H9 (cell line): ENCODE results near the gene DXO. TPM values are rescaled to one million over a fixed set of nuclear protein-coding genes. Genes with fewer than 3 reads are reported as not detected.
"Not testable (repeated sequence)": the region's sequence is repeated elsewhere in the genome, so short reads cannot be mapped to it uniquely, and the experiment has no call there.

Experiments
- DNase-seq: peaks from one replicate; pipeline ENCODE4 v3.0.0-alpha.2; 2017
- H2AFZ ChIP-seq: one replicate; pipeline ENCODE4 v1.6.1; 2013; ENCODE audit warnings: mild to moderate bottlenecking, low read length, control low read depth, moderate library complexity
- H2AK5ac ChIP-seq: 2 replicates; pipeline ENCODE4 v1.6.1; 2013; ENCODE audit warnings: low read length, control low read depth, mixed read lengths; ENCODE audit not compliant: insufficient read length
- H2BK120ac ChIP-seq: one replicate; pipeline ENCODE4 v1.6.1; 2013; ENCODE audit warnings: low read depth, mild to moderate bottlenecking, low read length, control low read depth, inconsistent platforms; ENCODE audit not compliant: poor library complexity, severe bottlenecking
- H2BK12ac ChIP-seq: 2 replicates; pipeline ENCODE4 v1.6.1; 2013; ENCODE audit warnings: low read length, control low read depth, mixed read lengths, low read depth; ENCODE audit not compliant: insufficient read length
- H2BK15ac ChIP-seq: 2 replicates; pipeline ENCODE4 v1.6.1; 2013; ENCODE audit warnings: low read depth, low read length, control low read depth
- H2BK20ac ChIP-seq: one replicate; pipeline ENCODE4 v1.6.1; 2013; ENCODE audit warnings: low read depth, mild to moderate bottlenecking, low read length, control low read depth, inconsistent platforms; ENCODE audit not compliant: poor library complexity, severe bottlenecking
- H2BK5ac ChIP-seq: 2 replicates; pipeline ENCODE4 v1.6.1; 2013; ENCODE audit warnings: low read length, control low read depth, mixed read lengths; ENCODE audit not compliant: insufficient read length
- H3K14ac ChIP-seq: 2 replicates; pipeline ENCODE4 v1.6.1; 2013; ENCODE audit warnings: low read length, control low read depth; ENCODE audit not compliant: insufficient read depth
- H3K18ac ChIP-seq: 2 replicates; pipeline ENCODE4 v1.6.1; 2013; ENCODE audit warnings: low read depth, mild to moderate bottlenecking, mixed read lengths, low read length, control low read depth; ENCODE audit not compliant: insufficient read length
- H3K23ac ChIP-seq: 2 replicates; pipeline ENCODE4 v1.6.1; 2013; ENCODE audit warnings: low read length, control low read depth, mixed read lengths, low read depth; ENCODE audit not compliant: insufficient read length
- H3K23me2 ChIP-seq: 2 replicates; pipeline ENCODE4 v1.6.1; 2013; ENCODE audit warnings: low read depth, mild to moderate bottlenecking, mixed read lengths, low read length, control low read depth; ENCODE audit not compliant: insufficient read length, poor library complexity, severe bottlenecking
- H3K27ac ChIP-seq: 2 replicates; pipeline ENCODE4 v1.5.1; 2013; ENCODE audit warnings: low read length, control low read depth, mixed read lengths, low read depth; ENCODE audit not compliant: insufficient read length
- H3K27me3 ChIP-seq: 2 replicates; pipeline ENCODE4 v1.6.1; 2013; ENCODE audit warnings: low read length, control low read depth, inconsistent platforms; ENCODE audit not compliant: insufficient read depth
- H3K4ac ChIP-seq: 2 replicates; pipeline ENCODE4 v1.6.1; 2013; ENCODE audit warnings: low read depth, mild to moderate bottlenecking, control low read depth, inconsistent platforms, low read length, moderate library complexity
- H3K4me1 ChIP-seq: 2 replicates; pipeline ENCODE4 v1.6.1; 2013; ENCODE audit warnings: low read length, control low read depth, inconsistent platforms; ENCODE audit not compliant: insufficient read depth
- H3K4me2 ChIP-seq: 2 replicates; pipeline ENCODE4 v1.6.1; 2013; ENCODE audit warnings: low read length, control low read depth, mixed read lengths; ENCODE audit not compliant: insufficient read length, insufficient read depth
- H3K56ac ChIP-seq: 2 replicates; pipeline ENCODE4 v1.6.1; 2013; ENCODE audit warnings: low read depth, mild to moderate bottlenecking, mixed read lengths, low read length, control low read depth; ENCODE audit not compliant: insufficient read length
- H3K79me1 ChIP-seq: 2 replicates; pipeline ENCODE4 v1.6.1; 2013; ENCODE audit warnings: low read depth, mild to moderate bottlenecking, moderate library complexity, low read length, control low read depth, inconsistent platforms; ENCODE audit not compliant: insufficient read depth, poor library complexity, severe bottlenecking
- H3K79me2 ChIP-seq: 2 replicates; pipeline ENCODE4 v1.6.1; 2013; ENCODE audit warnings: low read length, control low read depth, inconsistent platforms; ENCODE audit not compliant: insufficient read depth
- H3K9ac ChIP-seq: 2 replicates; pipeline ENCODE4 v1.6.1; 2013; ENCODE audit warnings: low read length, control low read depth, mixed read lengths; ENCODE audit not compliant: insufficient read length; ENCODE audit errors: extremely low read depth
- H3K9me3 ChIP-seq: one replicate; pipeline ENCODE4 v1.6.1; 2013; ENCODE audit warnings: low read depth, low read length, inconsistent platforms; ENCODE audit not compliant: control insufficient read depth
- H3T11ph ChIP-seq: one replicate; pipeline ENCODE4 v1.6.1; 2013; ENCODE audit warnings: mild to moderate bottlenecking, low read length, control low read depth, inconsistent platforms
- H4K20me1 ChIP-seq: one replicate; pipeline ENCODE4 v1.6.1; 2013; ENCODE audit not compliant: control insufficient read depth, insufficient read length, insufficient read depth
- H4K5ac ChIP-seq: 2 replicates; pipeline ENCODE4 v1.6.1; 2013; ENCODE audit warnings: low read depth, mild to moderate bottlenecking, mixed read lengths, low read length, control low read depth; ENCODE audit not compliant: insufficient read length
- H4K8ac ChIP-seq: replicated peaks from 2 replicates; pipeline ENCODE4 v1.6.1; 2013; ENCODE audit warnings: low read length, control low read depth, mixed read lengths, low read depth; ENCODE audit not compliant: insufficient read length
- H4K91ac ChIP-seq: 2 replicates; pipeline ENCODE4 v1.6.1; 2013; ENCODE audit warnings: low read depth, mild to moderate bottlenecking, moderate library complexity, mixed read lengths, low read length, control low read depth; ENCODE audit not compliant: insufficient read length
- H3K27ac Mint-ChIP-seq, 3 experiments: 2 replicates in 2 of 3; 3 replicates in 1 of 3; pipeline ENCODE4 v1.8.0; 2020 to 2021; ENCODE audit warnings: mixed read lengths in 3 of 3, mild to moderate bottlenecking in 1 of 3, moderate library complexity in 1 of 3
- H3K27me3 Mint-ChIP-seq: 2 replicates; pipeline ENCODE4 v1.8.0; 2021; ENCODE audit warnings: low read depth, mild to moderate bottlenecking, moderate library complexity, mixed read lengths
- H3K36me3 Mint-ChIP-seq, 3 experiments: 2 replicates in 2 of 3; 3 replicates in 1 of 3; pipeline ENCODE4 v1.8.0; 2020 to 2021; ENCODE audit warnings: low read depth in 3 of 3, mixed read lengths in 3 of 3; ENCODE audit not compliant: insufficient read depth in 1 of 3
- H3K4me1 Mint-ChIP-seq, 2 experiments: 2 replicates each; pipeline ENCODE4 v1.8.0; 2020; ENCODE audit warnings: mixed read lengths in 2 of 2
- H3K4me3 Mint-ChIP-seq, 2 experiments: 2 replicates in 1 of 2; 3 replicates in 1 of 2; pipeline ENCODE4 v1.8.0; 2020 to 2021; ENCODE audit warnings: mild to moderate bottlenecking in 2 of 2, mixed read lengths in 2 of 2, moderate library complexity in 1 of 2
- H3K9me3 Mint-ChIP-seq, 2 experiments: 2 replicates in 1 of 2; 3 replicates in 1 of 2; pipeline ENCODE4 v1.8.0; 2020; ENCODE audit warnings: mild to moderate bottlenecking in 2 of 2, mixed read lengths in 2 of 2, moderate library complexity in 1 of 2
- WGBS: extraction: QIAGEN DNeasy Blood & Tissue Kit; methylation state at CpG from one replicate; pipeline ENCODE4 v1.1.7; 2013; ENCODE audit warnings: missing lambda C conversion rate, low lambda C conversion rate, mixed read lengths; ENCODE audit not compliant: insufficient read length; ENCODE audit errors: extremely low coverage; 5-methylcytosine and 5-hydroxymethylcytosine counted together
- total RNA-seq: library from RNA; stranded (reverse); gene quantifications from 2 replicates; pipeline ENCODE4 v1.2.1, GENCODE V29; 2021

Gene DXO
- total RNA-seq, 1 experiment from 2014 or later: 21.6 TPM

GRCh38 chr6:32007086-32007485 is 35.1 kb upstream of the DXO start:
- not testable (repeated sequence) for H4K20me1 ChIP-seq, H3T11ph ChIP-seq, H3K36me3 Mint-ChIP-seq, H3K4ac ChIP-seq, H3K27me3 Mint-ChIP-seq, H2AFZ ChIP-seq, H3K4me1 Mint-ChIP-seq, H3K27ac Mint-ChIP-seq, H3K4me3 Mint-ChIP-seq, H3K18ac ChIP-seq, H3K9ac ChIP-seq, H2BK20ac ChIP-seq, H2BK12ac ChIP-seq, H3K79me2 ChIP-seq, H3K79me1 ChIP-seq, H4K8ac ChIP-seq, H3K56ac ChIP-seq, H3K27ac ChIP-seq, H3K4me2 ChIP-seq, H3K14ac ChIP-seq, H3K4me1 ChIP-seq, H4K5ac ChIP-seq, H2AK5ac ChIP-seq, H2BK15ac ChIP-seq, H3K27me3 ChIP-seq, H2BK120ac ChIP-seq, H2BK5ac ChIP-seq, H3K23me2 ChIP-seq, H3K9me3 Mint-ChIP-seq, H4K91ac ChIP-seq, DNase-seq, H3K9me3 ChIP-seq, H3K23ac ChIP-seq
- no CpG with 5 or more reads among the region's 12 CpGs for WGBS

DNA sequence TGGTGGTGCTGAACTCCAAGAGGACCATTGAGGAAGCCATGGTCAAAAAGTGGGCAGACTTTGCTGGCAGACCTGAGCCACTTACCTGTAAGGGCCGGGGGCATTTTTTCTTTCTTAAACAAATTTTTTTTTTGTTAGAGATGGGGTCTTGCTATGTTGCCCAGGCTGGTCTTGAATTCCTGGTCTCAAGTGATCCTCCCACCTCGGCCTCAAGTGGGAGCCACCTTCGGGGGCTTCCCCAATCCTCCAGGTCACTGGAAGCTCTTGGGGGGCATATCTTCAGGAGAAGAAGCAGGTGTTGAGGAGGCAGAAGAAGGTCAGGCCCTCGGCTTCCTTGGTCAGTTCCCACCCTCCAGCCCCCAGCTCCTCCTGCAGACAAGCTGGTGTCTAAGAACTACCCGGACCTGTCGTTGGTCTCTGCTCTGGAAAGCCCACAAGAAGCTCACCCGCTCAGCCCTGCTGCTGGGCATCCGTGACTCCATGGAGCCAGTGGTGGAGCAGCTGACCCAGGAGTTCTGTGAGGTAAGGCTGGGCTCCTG is 34.1 kb upstream of the DXO start:
- not testable (repeated sequence) for H4K5ac ChIP-seq, H3K9me3 ChIP-seq, H2BK5ac ChIP-seq, H3K4me1 ChIP-seq, H3K27me3 Mint-ChIP-seq, H4K8ac ChIP-seq, H3K4me3 Mint-ChIP-seq, H4K91ac ChIP-seq, H3K36me3 Mint-ChIP-seq, H3K4me2 ChIP-seq, H3K9ac ChIP-seq, H3K23me2 ChIP-seq, H3K27me3 ChIP-seq, H2BK15ac ChIP-seq, DNase-seq, H3K27ac Mint-ChIP-seq, H2BK20ac ChIP-seq, H3K79me2 ChIP-seq, H3K9me3 Mint-ChIP-seq, H2AFZ ChIP-seq, H3K79me1 ChIP-seq, H3K4ac ChIP-seq, H3K14ac ChIP-seq, H2AK5ac ChIP-seq, H4K20me1 ChIP-seq, H3T11ph ChIP-seq, H3K4me1 Mint-ChIP-seq, H2BK120ac ChIP-seq, H3K56ac ChIP-seq, H3K27ac ChIP-seq, H2BK12ac ChIP-seq, H3K23ac ChIP-seq, H3K18ac ChIP-seq
- WGBS: no CpG with 5 or more reads among the region's 8 CpGs
